GM19324 (cell line): ENCODE measurements around the gene LAMP5.

Experiments used
- ATAC-seq: cut with Tn5 transposase; IDR thresholded peaks from one replicate; pipeline ENCODE4 v1.9.1; 2021; ENCODE audit warnings: mild to moderate bottlenecking, moderate library complexity; ENCODE audit not compliant: unreplicated experiment, low FRiP score

Gene LAMP5

DNA sequence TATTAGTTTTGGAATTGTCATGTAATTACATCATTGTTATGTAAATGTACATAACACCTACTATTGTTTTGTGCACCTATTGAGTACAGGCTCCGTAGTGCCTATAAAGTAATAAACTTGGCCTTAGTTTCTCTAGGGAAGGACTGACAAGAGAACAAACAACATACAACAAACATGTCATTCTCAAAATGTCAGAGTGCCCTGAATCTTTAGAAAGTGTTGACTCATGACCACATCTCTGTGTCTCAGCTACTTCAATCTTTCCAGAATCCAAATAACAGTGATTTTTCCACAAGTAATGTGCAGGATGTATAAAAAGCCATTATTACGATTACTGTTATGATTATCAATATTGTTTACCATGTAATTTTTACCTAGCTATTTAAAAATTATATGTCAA is 17.2 kb downstream of the LAMP5 start:
- no peak for ATAC-seq

DNA sequence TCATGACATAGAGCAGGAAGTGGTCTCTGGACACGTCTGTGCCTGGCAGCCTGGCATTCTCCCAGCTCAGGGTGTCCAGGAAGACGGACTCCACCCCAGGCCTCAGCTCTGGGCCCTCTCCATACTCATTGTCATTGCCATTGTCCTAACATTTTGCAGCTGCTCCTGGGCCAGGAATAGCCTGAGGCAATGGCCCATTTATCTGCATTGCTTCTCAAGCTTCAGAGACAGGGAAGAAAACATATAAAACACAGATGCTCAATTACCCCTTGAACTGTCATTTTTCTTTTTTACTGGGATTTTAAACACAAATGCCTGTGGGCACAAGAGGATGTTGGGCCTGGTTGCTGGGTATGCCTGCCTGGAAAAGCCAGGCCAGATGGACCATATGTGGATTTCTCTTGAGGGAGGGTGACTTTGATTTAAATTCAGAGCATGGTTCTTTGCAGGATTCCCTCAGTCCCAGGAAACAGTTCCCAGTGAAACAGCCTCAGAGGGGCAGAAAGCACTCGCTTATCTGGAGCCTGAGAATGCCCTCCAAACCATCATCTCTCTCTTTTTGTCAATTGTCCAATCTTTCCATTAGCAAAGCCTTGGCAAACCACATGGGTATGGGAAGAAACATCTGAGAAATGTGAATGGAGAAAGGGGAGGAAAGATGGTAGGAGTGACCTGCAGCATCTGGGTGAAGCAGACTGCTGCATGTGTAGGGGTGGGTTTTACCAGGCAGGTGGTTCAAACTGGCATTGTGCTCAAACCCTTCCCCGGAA is 17.9 kb downstream of the LAMP5 start:
- no peak for ATAC-seq

DNA sequence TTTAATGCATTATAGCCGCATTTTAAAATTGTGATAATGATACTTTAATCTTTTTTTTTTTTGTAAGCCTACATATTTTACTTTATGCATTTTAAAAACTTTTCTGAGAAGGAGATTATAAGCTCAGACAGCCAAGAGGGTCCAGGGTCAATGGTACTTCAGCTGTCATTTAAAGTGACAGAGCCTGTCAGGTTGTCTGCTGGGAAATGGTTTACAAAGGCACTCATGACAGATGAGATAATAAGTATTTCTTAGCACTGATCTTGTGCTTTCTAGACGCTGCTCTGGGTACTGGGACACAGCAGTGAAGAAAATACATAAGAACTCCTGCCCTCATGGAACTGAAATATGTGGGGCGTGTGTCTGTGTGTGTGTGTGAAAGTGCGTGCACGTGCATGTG is 19.6 kb downstream of the LAMP5 start:
- ATAC-seq, result no peak

DNA sequence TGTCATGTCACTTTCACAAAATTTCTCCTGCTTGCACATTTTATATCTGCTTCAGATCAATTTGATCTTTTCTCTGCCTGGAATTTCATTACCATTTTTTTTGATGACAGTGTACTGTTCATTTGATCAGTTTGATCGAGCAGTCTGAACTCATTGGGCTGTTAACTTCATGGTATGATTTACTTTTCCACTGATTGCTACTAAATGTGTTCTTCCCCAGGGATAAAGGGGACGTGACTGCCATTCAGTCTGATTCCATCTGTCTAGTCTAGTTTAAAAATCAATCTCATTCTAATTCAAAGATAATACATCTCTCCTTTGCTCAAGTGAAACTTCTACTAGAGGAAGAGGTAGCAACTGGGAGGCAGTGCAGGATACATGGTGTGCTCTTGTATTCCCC is 21.1 kb downstream of the LAMP5 start:
- ATAC-seq, result no peak

DNA sequence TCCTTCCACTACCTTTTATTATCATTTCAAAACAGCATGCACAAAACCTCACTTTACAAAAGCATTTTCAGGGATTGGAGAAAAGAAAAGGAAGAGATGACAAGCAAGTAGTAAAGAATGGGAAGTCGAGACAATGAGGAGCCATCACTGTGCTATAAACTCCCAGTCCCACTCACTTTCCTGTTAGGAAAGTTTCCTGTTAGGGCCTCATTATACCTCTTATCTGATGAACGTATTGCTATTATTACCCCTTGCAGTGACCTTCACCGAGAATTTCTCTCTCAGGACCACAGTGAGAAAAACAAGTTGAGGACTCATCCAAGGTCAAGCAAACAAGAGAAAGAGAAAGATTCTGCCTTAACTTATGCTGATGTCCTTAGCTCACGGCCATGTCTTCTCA is 28.8 kb downstream of the LAMP5 start:
- ATAC-seq, result no peak

DNA sequence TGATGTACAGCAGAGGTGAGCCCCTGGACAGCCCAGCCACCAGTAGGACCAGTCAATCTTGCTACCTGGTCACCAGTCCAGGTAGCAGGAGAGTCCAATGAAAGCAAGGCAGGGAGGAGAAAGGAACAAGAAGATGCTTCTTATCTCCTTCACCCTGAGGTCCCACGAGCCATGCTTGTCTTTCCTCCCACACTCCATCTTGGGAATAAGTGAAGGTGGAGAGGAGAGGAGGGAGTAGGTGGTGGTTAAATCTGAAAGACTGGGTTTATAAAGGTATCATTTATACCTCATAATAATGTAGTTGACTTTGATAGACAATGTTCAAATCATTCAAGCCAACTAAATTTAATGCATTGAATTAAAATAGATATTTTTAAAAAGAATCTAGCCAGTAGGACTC is 35.9 kb downstream of the LAMP5 start:
- ATAC-seq, result no peak

DNA sequence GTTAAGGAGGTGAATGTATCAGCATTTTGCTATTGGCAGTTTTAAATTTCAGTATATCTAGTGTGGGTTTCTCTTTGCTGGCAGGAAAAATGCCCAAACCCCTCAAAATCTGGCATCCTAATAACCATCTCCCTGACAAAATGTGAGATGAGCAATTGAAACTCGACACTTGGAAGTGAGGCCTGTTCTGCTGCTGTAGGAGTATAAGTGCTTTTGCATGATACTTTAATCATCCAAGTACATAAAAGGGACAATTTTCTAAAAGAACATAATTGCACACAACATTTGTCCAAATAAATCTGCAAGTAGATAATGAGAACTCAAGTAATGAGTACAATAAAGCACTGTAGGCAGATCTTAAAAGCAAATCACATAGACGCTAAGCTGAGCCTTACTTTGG is 36.5 kb downstream of the LAMP5 start:
- ATAC-seq, result no peak

DNA sequence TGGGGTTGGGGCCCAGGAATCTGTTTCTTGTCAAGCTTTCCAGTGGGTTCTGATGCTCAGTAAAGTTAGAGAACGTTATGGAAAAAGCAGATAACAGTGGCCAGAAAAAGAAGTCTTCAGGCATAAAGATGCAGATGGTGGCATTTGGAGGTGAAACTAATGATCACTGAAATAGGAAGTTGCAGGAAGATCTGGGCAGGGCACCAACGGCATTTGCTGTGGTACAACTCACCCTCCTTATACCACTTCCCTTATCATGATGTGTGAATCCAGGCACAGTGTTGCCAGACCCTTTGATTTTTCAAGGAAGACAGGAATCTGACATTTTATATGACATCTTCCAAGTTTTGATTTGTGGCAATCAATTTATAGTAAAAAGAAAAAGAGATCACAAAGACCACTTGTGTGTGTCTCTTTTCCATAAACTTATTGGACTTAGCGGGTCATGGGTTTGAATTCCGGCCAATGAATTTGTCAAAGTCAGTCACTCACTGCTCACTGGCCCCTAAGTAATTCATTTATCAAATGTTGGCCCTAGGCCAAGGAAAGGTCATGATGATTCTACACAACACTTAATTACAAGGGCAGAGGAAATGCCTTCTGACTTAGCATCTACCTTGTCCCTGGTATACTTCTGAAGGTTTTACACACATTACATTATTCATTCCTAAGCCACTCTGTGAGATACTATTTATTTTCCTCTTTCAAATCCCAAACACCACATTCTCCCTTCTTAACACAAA is 37.6 kb downstream of the LAMP5 start:
- ATAC-seq, result no peak

DNA sequence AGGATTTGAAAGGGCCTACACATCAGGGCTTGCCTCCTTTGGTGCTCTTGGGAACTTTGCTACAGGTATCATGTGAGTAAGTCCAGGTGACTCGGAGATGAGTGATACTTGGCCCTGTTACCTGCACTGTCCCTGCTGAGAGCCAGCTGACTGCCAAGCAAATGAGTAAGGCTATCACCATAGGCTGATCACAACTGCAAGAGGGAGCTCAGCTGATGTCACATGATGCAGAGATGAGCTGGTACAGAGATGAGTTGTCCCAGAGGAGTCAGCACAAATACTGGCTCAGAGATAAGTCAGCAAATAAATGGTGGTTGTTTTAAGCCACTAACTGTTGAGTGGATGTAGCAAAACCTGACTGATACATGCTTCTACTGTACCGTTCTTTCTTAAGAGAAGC is 41.4 kb downstream of the LAMP5 start:
- ATAC-seq, result no peak

DNA sequence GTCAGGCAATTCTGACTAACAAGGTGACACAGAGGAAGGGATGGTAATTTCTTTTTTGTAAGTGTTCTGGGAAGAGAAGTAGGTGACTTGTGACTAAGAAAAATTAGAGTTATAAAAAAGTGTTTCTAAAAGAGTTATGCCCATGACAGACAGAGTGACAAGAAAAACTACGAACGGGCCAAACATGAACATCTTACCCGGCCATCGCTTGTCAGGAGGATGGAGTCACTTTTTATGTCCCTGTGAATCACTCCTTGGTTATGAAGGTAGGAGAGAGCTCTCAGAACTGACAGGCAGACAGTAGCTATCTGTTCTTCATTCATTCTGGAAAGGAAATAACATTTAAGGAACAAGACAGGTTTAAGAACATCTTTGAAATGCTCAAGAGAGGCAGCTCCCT is 43.0 kb downstream of the LAMP5 start:
- ATAC-seq, result no peak

DNA sequence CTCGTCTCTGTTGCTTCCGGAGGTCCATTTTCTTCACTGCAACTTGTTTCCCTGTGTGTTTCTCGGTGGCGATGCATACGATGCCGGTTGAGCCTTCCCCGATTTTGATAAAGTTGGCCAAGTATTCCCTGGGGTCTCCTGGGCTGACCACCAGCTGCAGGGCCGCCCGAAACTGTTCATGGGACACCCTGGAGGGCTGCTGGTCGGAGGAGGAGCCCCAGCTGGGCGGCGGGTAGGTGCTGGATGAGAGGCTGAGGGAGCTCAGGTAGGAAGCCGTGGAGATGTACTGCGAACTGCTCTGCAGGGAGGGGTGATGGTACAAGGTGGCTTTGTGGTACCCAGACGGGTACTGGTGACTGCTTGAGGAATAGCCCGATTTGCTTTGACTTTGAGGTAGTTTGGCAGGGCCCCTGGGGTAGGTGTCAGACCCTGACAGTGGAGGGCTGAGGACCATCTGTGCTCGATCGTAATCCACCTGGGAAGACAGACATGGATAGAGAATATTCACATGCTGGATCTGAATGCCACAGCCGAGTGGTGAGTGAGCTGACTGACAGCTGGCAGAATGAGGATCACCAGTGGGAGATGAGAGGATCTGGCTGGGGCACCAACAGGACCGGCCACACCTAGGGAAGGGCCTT is 51.6 kb downstream of the LAMP5 start:
- ATAC-seq, result no peak

DNA sequence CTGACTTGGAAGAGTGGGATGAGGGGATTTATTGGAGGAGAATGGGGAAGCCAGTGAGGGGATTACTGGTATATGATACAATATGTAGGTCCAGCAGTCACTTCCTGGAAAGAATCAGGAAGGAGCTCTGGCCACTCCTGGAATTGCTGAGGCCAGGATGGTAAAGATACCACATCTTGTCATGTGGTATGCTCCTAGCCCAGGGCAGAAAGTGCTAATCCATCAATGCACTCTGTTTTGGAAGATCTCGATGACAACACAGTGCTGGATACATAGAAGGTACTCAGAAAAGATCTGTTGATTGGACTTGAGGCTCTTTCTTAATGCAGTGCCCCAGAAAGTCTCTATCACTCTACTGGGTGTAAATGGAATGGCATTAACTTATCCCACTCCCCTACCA is 52.6 kb downstream of the LAMP5 start:
- ATAC-seq, result no peak

DNA sequence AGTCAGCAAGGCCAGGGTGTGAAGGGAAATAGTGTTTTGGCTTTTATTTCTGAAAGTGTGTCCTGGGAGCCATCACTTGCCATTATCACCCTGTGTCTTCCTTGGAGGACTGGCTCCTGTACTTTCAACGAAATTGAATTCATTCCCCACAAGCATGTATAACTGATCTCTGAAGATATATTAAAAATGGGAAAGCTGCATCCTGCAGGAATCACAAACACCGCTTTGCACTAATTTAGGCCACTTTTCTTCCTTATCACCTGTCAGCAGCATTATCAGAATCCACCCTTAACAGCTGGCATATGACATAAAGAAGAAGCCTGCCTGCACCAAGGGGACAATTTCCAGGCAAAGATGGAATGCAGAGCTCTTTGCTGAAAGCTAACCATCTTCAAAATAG is 56.2 kb downstream of the LAMP5 start:
- no peak for ATAC-seq

DNA sequence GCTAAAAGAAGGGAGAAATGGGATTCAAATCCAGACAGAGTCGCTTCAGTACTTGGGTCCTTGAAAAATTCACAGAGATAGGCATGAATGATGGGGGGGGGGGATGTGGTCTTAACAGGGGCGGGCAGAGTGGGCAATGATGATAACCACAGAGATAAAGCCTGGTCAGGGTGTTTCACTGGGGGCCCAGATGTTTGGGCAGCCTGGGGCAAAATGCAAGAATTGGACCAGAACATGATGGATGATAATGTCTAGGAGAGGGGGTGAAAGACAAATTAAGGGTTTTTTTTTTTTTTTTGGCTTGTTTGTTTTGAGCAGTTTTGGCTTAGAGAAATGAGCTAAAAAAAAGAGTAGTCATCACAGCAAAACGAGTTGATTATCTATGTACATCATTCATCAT is 57.4 kb downstream of the LAMP5 start:
- no peak for ATAC-seq

DNA sequence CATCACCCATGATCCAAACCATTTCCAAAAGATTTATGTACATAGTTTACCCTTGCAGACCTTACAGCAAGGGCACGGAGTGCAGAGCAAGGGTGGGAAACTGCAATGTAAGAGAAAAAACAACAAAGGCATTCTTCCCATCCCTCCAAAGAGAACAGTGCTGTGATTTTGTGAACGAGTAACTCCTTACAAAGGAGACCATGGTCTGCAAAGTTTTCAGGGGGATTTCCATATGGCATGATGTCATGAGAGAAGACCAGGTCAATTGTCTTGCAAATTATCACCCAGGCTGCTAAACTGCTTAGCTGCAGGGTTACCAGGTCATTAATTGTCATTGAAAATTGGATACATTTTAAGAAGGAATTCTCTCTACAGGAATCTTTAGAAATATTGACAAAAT is 58.3 kb downstream of the LAMP5 start:
- ATAC-seq, result no peak

DNA sequence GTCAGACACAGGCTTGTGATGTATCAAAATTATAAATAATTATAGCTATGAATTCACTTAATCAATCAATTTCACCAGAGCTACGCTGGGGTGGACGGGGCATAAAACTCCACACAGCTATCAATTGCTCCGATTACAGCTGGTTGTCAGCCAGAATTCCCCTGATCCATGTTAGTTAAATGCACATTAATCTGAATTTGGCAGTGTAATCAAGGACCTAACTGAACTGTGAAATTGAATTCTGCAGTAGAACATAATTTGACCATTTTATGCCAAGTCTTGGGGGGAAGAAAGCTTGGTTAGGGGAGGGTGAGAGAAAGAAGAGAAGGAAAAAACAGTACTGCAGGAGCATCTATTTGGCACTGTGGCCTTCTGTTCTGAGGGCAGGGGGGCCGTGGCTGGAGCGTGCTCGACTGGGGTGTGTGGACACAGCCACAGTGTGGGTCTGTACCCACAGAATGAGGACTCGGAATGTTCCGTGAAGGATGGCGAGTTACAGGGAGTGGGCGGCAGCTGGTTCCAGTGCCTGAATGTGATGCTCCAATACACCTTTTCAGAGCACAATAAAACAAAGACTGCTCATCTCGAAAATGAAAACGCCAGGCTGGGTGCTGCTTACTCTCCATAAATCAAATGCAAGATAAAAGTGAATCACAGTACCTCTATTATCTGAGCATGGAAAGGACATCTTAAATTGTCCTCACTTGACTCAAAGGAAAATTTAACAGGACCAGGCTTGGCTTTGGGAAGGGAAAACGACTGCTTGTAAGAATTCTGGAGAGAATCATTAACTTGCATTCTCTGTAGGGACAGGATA is 59.2 kb downstream of the LAMP5 start:
- ATAC-seq, result no peak

DNA sequence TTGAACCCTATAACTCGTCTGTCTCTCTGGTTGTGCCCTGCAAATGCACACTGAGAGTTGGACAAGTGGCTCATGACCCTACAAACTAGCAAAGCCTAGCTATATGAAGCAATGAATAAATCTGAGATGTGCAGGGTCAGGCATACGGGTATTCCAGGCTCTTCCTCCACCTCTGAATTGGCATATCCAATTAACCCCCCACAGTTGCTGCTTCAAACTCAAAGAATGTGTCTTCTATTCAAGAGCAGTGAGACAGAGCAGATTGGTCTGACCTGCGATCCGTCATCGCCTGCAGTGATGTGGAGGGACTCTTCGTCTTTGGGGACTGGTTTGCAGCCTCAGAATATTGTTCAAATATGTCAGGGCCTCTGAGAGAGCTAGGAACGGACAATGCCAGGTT is 59.8 kb downstream of the LAMP5 start:
- no peak for ATAC-seq

DNA sequence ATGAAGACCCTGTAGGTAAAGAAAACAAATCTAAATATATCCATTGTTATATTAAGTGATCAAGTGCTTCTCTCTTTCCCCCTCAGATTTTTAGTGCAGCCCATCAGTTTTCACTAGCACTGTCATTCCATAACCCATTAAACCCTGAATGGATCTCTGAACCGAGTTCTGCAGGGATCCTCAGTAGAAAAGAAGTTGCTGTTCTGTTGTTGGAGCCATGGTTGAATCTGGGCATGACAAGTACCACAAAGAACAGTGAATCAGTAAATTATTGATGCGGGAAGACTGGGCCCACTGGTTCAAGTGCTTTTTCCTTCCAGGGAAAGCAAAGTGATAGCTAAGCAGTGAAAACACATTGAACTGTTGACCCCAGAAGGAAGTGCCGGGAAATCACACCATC is 60.4 kb downstream of the LAMP5 start:
- ATAC-seq, result no peak

DNA sequence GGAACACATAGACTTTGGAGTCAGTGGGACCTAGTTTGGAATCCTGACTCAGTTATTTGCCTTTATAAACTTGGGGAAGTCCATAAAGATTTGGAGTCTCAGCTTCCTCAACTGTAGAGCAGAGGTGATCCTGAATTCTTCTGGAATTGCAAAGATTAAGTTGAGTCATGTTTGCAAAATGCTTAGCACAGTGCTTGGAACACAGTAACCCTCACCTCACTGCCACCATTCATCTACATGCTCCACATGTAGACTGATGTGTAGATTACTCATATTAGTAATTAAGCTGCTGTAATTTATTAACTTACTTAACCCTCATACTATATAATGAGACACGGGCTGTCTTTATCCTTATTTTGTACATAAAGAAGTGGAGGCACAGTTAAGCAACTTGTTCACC is 61.4 kb downstream of the LAMP5 start:
- no peak for ATAC-seq

DNA sequence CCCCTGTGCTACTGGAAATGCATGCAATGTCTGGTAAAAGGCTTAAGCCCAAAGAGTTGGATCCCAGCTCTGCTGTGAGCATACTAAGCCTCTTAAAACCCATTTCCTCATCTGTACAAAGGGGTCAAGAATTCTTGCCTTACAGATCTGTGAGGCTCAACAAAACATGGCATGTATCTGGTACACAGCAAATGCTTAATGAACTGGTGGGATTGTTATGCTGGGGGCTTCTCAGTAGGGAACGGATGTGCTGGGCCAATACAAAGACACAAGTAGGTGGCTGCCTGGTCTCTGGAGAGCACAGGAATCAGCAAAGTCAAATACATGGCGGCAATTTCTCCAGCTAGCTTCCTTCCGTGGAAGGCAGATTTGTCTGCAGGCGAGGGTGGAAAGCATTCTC is 62.3 kb downstream of the LAMP5 start:
- no peak for ATAC-seq

DNA sequence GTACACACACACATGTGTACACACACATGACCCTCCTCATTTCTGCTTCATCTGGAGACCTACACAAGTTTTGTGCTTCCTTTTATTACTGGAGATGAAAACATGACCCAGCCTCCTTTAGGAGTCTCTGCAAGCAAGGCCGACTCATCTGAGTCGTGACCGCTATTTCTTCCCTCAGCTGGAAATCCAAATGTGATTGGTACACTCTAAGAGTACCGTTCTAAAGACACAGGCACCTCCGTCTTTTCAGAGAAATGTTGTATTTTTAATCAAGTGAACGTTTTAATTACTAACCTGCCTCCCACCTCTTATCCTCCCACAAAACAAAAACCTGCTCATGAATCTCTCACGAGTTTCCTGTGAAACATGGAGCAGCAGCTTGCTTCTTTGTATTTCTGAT is 63.0 kb downstream of the LAMP5 start:
- no peak for ATAC-seq
